Activated CD4-positive, alpha-beta T cell treated with anti-CD3 and anti-CD28 coated beads, Interleukin-2, amount 10 ng/mL, durations not matched to agents 7 days and 5 days (primary cell): Measurements from ENCODE around the gene ZNF134. TPM values are rescaled to one million over a fixed set of nuclear protein-coding genes. Genes with fewer than 3 reads are reported as not detected.

Experiments
- CTCF ChIA-PET: fragments of 350-600 bp; sonication (Branson Sonifier 250); formaldehyde crosslinking; loops from one replicate; lab custom pipeline; 2021; ENCODE audit warnings: antibody characterized with exemption; lab: Charles Lee
- POLR2A ChIA-PET: fragments of 350-600 bp; sonication (Branson Sonifier 250); formaldehyde crosslinking; loops from one replicate; lab custom pipeline; 2021; ENCODE audit warnings: antibody characterized with exemption; lab: Charles Lee
- DNase-seq: peaks from one replicate; pipeline ENCODE4 v3.0.0-alpha.2; 2020
- H3K27ac Mint-ChIP-seq: one replicate; pipeline ENCODE4 v1.8.0; 2021; ENCODE audit warnings: mild to moderate bottlenecking, moderate library complexity, mixed read lengths
- H3K27me3 Mint-ChIP-seq: one replicate; pipeline ENCODE4 v1.8.0; 2021; ENCODE audit warnings: mixed read lengths
- H3K36me3 Mint-ChIP-seq: one replicate; pipeline ENCODE4 v1.8.0; 2021; ENCODE audit warnings: low read depth, mixed read lengths
- H3K4me1 Mint-ChIP-seq: one replicate; pipeline ENCODE4 v1.8.0; 2021; ENCODE audit warnings: mixed read lengths
- H3K4me3 Mint-ChIP-seq: one replicate; pipeline ENCODE4 v1.8.0; 2021; ENCODE audit warnings: mild to moderate bottlenecking, moderate library complexity, mixed read lengths
- H3K9me3 Mint-ChIP-seq: one replicate; pipeline ENCODE4 v1.8.0; 2021; ENCODE audit warnings: mixed read lengths
- total RNA-seq, 2 experiments: library from RNA; stranded (reverse); gene quantifications; one replicate each; pipeline ENCODE4 v1.2.3, GENCODE V29; 2021

The ZNF134 gene
- total RNA-seq, 2 experiments from 2014 or later, result 13.7 to 15.4 TPM

DNA sequence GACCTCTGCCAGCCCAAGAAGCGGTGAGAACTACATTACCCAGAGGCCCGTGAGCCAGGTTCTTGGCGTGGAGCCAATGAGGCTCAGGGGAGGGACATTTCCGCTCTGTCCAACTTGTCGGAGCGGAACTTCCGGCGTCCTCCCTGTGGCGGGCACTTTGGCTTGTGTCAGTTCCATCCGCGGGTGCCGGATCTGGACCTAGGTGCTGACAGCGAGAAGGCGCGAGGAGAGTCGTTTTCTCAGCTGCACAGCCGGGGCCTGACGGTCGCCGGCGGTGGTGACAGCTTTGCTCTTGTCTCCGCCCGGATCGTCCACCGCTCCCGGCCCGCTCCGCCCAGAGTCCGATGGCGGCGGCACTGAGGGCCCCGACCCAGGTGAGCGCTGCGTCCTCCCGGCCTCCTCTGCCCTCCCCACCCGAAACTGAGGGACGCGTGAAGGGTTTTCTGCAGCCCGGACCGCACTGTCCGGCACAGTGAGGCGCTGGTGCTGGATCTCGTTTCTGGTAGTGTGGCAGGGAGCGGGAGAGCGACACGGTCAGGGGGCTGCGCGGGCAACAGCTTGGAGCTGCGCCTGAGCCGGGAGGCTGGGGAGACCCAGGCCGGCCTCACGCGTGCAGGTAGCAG, 14.2 kb upstream of the ZNF134 start, which contains the start of gene ZNF530:
ZNF530 (plus strand) TSS at position 125 of the 623 bp plus-strand sequence. CDS start 4,461 bp downstream, outside the sequence.
- Mint-ChIP-seq H3K9me3 (peaks cover 56% of the 10 kb centered on the region), H3K36me3 (peaks cover 44% of the 10 kb centered on the region), H3K27ac (peak within 1 kb of the TSS; percentile 85), H3K4me3 (peak within 1 kb of the TSS; percentile 81), H3K27me3 (no peaks in the 10 kb centered on the region), H3K4me1 (peaks cover 21% of the 10 kb centered on the region)
- CTCF ChIA-PET, result no interaction called here
- POLR2A ChIA-PET, result no interaction called here
- peak; percentile 91 for DNase-seq

DNA sequence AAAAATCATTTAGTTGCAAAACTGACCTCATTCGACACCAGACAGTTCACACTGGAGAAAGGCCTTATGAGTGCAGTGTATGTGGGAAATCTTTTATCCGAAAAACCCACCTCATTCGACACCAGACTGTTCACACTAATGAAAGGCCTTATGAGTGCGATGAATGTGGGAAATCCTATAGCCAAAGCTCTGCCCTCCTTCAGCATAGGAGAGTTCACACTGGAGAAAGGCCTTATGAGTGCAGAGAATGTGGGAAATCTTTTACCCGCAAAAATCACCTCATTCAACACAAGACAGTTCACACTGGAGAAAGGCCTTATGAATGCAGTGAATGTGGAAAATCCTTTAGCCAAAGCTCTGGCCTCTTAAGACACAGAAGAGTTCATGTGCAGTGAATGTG, 7.1 kb upstream of the ZNF134 start:
- Mint-ChIP-seq H3K4me3 (no peak overlapping the region), H3K9me3 (peaks cover 65% of the 10 kb centered on the region), H3K36me3 (peaks cover 73% of the 10 kb centered on the region), H3K4me1 (no peaks in the 10 kb centered on the region), H3K27me3 (no peaks in the 10 kb centered on the region), H3K27ac (no peak overlapping the region)
- POLR2A ChIA-PET, result no interaction called here
- DNase-seq, result no peak
- CTCF ChIA-PET, result no interaction called here

DNA sequence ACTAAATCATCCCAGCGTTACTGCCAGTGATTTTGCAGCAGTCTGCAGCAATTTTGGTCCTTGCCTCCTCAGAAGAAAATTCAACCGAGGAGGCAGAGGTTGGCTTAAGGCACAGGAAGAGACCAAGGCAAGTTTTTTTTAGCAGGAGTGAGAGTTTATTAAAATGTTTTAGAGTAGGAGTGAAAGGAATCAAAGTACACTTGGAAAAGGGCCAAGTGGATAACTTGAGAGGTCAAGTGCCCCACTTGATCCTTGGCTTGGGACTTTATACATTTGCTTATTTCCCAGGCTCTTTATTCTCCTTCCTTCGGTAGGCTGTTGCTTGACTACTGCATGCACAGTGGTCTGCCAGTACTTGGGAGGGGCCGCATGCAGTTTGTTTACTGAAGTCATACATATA, 2.9 kb upstream of the ZNF134 start:
- Mint-ChIP-seq H3K36me3 (peaks cover 61% of the 10 kb centered on the region), H3K9me3 (peaks cover 56% of the 10 kb centered on the region), H3K27ac (no peak overlapping the region), H3K4me3 (no peak overlapping the region), H3K27me3 (no peaks in the 10 kb centered on the region), H3K4me1 (peaks cover 22% of the 10 kb centered on the region)
- POLR2A ChIA-PET, result no interaction called here
- CTCF ChIA-PET, result no interaction called here
- no peak for DNase-seq

DNA sequence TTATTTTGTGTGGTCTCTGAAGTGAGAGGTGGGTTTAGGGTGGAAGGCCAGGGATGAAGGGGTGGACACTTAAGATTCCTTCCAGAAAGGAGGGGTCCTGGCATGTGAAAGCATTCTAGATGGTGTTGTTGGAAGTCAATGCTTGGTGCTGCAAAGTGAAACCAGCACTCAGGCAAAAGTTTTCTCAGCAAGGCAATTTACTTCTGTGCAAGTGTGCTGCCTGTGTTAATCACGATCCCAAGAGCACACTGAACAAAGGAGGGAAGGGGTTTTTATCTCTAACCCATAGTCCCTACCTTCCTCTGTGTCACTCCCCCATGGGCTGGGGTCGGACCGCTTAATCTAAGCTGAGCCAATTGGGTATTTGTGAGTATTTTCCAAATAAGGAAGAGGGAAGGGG, 1.3 kb downstream of the ZNF134 start:
- DNase-seq, result no peak
- no peaks in the 10 kb centered on the region for H3K27me3 Mint-ChIP-seq
- H3K27ac Mint-ChIP-seq, result peak overlapping the region; percentile 84
- peaks cover 74% of the 10 kb centered on the region for H3K36me3 Mint-ChIP-seq
- peaks cover 26% of the 10 kb centered on the region for H3K4me1 Mint-ChIP-seq
- ChIA-PET CTCF (no interaction called here), POLR2A (no interaction called here)
- H3K9me3 Mint-ChIP-seq, result peaks cover 78% of the 10 kb centered on the region
- peak overlapping the region; percentile 91 for H3K4me3 Mint-ChIP-seq

DNA sequence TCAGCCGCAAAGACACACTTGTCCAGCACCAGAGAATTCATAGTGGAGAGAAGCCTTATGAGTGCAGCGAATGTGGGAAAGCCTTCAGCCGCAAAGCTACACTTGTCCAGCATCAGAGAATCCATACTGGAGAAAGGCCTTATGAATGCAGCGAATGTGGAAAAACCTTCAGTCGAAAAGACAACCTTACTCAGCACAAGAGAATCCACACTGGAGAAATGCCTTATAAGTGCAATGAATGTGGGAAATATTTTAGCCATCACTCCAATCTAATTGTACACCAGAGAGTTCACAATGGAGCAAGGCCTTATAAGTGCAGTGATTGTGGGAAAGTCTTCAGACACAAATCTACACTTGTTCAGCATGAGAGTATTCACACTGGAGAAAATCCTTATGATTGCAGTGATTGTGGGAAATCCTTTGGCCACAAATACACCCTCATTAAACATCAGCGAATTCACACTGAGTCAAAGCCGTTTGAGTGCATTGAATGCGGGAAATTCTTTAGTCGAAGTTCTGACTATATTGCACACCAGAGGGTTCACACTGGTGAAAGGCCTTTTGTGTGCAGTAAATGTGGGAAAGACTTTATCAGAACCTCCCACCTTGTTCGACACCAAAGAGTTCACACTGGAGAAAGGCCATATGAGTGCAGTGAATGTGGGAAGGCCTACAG, 6.8 kb downstream of the ZNF134 start:
- POLR2A ChIA-PET, result no interaction called here
- H3K36me3 Mint-ChIP-seq, result peaks cover 89% of the 10 kb centered on the region
- no peak for DNase-seq
- peaks cover 5% of the 10 kb centered on the region for H3K4me1 Mint-ChIP-seq
- no peaks in the 10 kb centered on the region for H3K27me3 Mint-ChIP-seq
- no peak overlapping the region for H3K27ac Mint-ChIP-seq
- no peak overlapping the region for H3K4me3 Mint-ChIP-seq
- CTCF ChIA-PET, result no interaction called here
- H3K9me3 Mint-ChIP-seq, result peaks cover 78% of the 10 kb centered on the region

DNA sequence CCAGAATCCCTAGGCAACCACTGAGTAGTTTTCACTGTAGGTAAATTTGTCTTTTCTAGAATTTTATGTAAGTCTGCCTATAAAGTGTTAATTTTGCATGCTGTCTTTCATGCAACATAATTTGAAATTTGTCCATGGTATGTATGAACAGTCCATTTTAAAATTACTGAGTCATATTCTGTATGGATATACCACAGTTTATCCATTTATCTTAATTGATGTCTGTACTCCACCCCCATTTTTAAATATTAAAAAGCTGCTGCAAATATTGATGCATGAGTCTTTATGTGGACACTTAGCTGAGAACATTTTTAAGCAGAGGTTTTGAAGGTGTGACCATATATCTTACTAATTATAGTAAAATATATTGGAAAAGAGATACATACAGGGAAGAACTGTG, 9.0 kb downstream of the ZNF134 start:
- CTCF ChIA-PET, result no interaction called here
- no peak overlapping the region for H3K27ac Mint-ChIP-seq
- POLR2A ChIA-PET, result no interaction called here
- no peaks in the 10 kb centered on the region for H3K27me3 Mint-ChIP-seq
- DNase-seq, result no peak
- no peak overlapping the region for H3K4me3 Mint-ChIP-seq
- no peaks in the 10 kb centered on the region for H3K4me1 Mint-ChIP-seq
- peaks cover 67% of the 10 kb centered on the region for H3K36me3 Mint-ChIP-seq
- peaks cover 66% of the 10 kb centered on the region for H3K9me3 Mint-ChIP-seq

DNA sequence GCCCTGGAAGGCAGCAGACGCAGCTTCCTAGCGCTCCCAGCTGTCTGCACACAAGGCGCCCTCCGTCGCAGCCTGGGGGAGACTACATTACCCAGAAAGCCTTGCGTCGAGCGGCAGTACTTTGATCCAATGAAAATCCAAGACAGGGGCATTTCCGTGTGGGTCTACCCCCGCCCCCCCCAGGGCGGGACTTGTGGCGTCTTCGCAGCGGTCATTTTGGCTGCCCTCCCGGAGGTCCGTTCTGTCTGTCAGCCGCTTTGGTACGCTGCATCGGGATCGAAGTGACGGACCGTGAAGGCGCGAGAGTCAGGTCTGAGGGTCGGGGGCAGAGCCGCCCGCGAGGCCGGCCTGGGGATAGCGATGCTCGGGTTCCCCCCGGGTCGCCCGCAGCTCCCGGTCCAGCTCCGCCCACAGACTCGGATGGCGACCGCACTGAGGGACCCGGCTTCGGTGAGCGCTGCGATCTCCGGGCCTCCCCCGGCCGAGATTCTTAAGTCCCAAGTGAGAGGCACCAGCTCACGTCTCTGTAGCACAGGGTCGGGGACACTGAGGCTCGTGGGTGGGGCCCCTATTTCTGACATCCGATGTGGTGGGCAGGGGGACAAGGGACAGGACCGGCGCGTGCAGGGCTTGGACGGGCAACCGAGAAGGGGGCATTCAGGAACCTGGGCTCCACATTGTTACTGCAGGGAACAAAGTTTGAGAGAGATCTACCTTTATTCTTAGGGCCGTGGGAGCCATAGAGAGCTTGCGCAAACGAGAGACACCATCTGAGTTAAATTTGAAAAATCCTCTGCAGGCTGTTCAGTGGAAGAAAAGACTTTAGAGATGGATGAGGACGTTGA, 19.2 kb downstream of the ZNF134 start, which contains the start of gene ZNF211:
ZNF211 (plus strand) TSS at position 182 of the 845 bp plus-strand sequence; CDS start at position 361, 179 bp downstream.
- peak within 1 kb of the TSS; percentile 90 for H3K27ac Mint-ChIP-seq
- no peaks in the 10 kb centered on the region for H3K27me3 Mint-ChIP-seq
- peaks cover 17% of the 10 kb centered on the region for H3K4me1 Mint-ChIP-seq
- peak; percentile 88 for DNase-seq
- peaks cover 37% of the 10 kb centered on the region for H3K9me3 Mint-ChIP-seq
- H3K4me3 Mint-ChIP-seq, result peak within 1 kb of the TSS; percentile 86
- CTCF ChIA-PET, result interaction anchor here (2.2 kb wide), 1 partner anchor 156 kb away, joined by 5 read pairs; the partner anchor contains the start of gene ZNF772
- H3K36me3 Mint-ChIP-seq, result peaks cover 48% of the 10 kb centered on the region
- POLR2A ChIA-PET, result interaction anchor here (0.7 kb wide), 1 partner anchor 674 kb away, joined by 3 read pairs; no protein-coding TSS in a partner anchor

DNA sequence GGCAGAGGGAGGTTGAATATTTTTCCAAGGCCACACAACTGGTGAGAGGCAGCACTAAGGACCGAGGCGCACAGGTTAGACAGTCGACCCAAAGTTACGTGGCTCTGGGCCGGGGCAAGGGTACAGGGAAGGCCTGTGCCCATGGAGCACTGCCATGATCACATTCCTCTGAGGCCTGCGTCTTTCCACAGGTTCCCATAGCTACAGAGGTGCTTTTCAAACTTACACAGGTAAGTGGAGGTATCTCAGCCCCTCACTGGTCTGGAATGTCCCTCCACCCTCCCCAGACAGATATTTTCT, 19.7 kb downstream of the ZNF134 start:
- ChIA-PET POLR2A (no interaction called here), CTCF (interaction anchor here (2.2 kb wide), 1 partner anchor 156 kb away, joined by 5 read pairs; the partner anchor contains the start of gene ZNF772)
- no peak for DNase-seq
- peak overlapping the region; percentile 86 for H3K4me3 Mint-ChIP-seq
- H3K4me1 Mint-ChIP-seq, result peaks cover 17% of the 10 kb centered on the region
- peak overlapping the region; percentile 90 for H3K27ac Mint-ChIP-seq
- peaks cover 53% of the 10 kb centered on the region for H3K36me3 Mint-ChIP-seq
- H3K27me3 Mint-ChIP-seq, result no peaks in the 10 kb centered on the region
- H3K9me3 Mint-ChIP-seq, result peaks cover 40% of the 10 kb centered on the region

DNA sequence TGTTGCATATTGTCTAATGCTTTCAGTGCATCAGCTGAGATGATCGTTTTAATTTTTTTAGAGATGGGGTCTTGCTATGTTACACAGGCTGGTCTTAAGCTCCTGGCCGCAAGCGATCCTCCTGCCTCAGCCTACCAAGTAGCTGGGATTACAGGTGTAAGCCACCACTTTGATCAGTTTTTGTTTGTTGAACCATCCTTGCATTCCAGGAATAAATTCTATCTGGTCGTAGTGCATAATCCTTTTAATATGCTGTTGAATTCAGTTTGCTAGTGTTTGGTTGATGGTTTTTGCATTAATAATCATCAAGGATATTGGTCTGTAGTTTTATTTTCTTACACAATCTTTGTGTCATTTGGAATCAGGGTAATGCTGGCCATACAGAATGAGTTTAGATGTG, 23.3 kb downstream of the ZNF134 start:
- Mint-ChIP-seq H3K36me3 (peaks cover 84% of the 10 kb centered on the region), H3K9me3 (peaks cover 62% of the 10 kb centered on the region), H3K27ac (no peak overlapping the region), H3K4me1 (peaks cover 17% of the 10 kb centered on the region), H3K27me3 (no peaks in the 10 kb centered on the region), H3K4me3 (no peak overlapping the region)
- no peak for DNase-seq
- ChIA-PET CTCF (no interaction called here), POLR2A (no interaction called here)

DNA sequence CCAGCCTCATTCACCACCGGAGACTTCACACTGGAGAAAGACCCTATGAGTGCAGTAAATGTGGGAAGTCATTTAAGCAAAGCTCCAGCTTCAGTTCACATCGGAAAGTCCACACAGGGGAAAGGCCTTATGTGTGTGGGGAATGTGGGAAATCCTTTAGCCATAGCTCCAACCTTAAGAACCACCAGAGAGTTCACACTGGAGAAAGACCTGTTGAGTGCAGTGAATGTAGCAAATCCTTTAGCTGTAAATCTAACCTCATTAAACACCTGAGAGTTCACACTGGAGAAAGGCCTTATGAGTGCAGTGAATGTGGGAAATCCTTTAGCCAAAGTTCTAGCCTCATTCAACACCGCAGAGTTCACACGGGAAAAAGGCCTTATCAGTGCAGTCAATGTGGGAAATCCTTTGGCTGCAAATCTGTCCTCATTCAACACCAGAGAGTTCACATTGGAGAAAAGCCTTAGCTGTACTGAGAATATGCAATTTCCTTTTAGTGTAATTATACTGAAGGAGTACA, 27.7 kb downstream of the ZNF134 start:
- POLR2A ChIA-PET, result no interaction called here
- CTCF ChIA-PET, result interaction anchor here (1.5 kb wide), 2 partner anchors 24 to 40 kb away, joined by 3 to 6 read pairs; partner anchors contain the start of gene ZNF551
- DNase-seq, result no peak
- Mint-ChIP-seq H3K4me1 (no peaks in the 10 kb centered on the region), H3K4me3 (no peak overlapping the region), H3K27ac (no peak overlapping the region), H3K36me3 (peaks cover 66% of the 10 kb centered on the region), H3K9me3 (peaks cover 70% of the 10 kb centered on the region), H3K27me3 (no peaks in the 10 kb centered on the region)

DNA sequence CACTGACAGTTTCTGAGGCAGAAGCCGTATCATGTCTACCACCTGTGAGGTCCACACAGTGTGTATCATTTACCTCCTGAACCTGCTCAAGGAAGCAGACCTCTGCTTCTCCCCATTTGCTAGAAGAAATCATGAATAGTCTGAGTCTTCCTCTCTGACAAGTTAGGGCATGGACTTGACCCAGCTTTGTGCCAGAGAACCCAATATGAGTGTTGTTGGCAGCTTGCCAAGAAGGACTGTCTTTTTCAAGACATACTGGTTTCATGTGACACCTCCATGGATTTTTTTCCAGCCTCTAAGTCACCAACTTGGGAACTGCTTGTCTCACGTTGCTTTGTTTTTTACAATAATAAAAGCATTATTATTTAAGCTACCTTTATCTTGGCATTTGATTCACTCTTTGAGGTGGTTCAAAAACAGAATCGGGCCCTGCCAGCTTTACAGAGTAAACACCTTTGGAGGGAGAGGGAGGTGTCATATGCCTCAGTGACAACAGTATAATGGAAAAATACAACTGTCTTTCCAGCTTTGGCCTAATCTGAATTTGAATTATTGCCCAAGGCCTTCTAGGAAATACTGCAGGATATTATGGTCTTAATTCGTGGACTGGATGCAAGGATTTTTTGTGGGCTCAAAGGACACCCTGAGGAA, 28.5 kb downstream of the ZNF134 start:
- DNase-seq, result no peak
- Mint-ChIP-seq H3K4me1 (no peaks in the 10 kb centered on the region), H3K9me3 (peaks cover 68% of the 10 kb centered on the region), H3K36me3 (peaks cover 59% of the 10 kb centered on the region), H3K27me3 (no peaks in the 10 kb centered on the region), H3K4me3 (no peak overlapping the region), H3K27ac (no peak overlapping the region)
- ChIA-PET POLR2A (no interaction called here), CTCF (interaction anchor here (0.8 to 1.5 kb wide), 3 partner anchors 11 to 39 kb away, joined by 3 to 6 read pairs (median 3); partner anchors contain the start of gene ZNF551)

DNA sequence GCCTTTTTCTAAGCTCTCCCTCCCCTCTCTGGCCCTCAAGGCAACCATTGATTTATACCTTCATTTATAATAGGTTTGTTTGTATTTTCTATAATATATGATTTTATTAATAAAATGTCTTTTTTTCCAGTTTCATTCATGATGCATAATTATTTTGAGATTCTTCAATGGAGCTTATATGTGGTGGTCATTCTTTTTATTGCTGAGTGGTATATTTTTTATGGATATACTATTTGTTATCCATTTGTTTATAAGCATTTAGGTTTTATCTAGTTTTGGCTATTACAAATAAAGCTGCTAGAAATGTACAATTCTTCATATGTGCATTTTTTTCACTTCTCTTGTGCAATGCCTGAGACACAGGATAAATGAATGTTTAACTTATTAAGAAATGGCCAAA, 29.7 kb downstream of the ZNF134 start:
- H3K4me3 Mint-ChIP-seq, result no peak overlapping the region
- peaks cover 48% of the 10 kb centered on the region for H3K36me3 Mint-ChIP-seq
- H3K4me1 Mint-ChIP-seq, result no peaks in the 10 kb centered on the region
- CTCF ChIA-PET, result no interaction called here
- no peak for DNase-seq
- H3K9me3 Mint-ChIP-seq, result peaks cover 64% of the 10 kb centered on the region
- POLR2A ChIA-PET, result no interaction called here
- no peaks in the 10 kb centered on the region for H3K27me3 Mint-ChIP-seq
- H3K27ac Mint-ChIP-seq, result no peak overlapping the region
